GM23338 (cell line): ENCODE measurements around the gene ZNF155. TPM values are rescaled to one million over a fixed set of nuclear protein-coding genes. Genes with fewer than 3 reads are reported as not detected.

Source experiments
- ATAC-seq: fragments of 200-7000 bp; cut with Tn5 transposase; 3 replicates; pipeline ENCODE4 v1.9.1; 2020
- DNase-seq: peaks from one replicate; pipeline ENCODE4 v3.0.0-alpha.2; 2015; ENCODE audit warnings: low spot score
- H2AFZ ChIP-seq: fragments of 200-600 bp; sonication (generic); 2 replicates; pipeline ENCODE4 v1.8.0; 2016; ENCODE audit warnings: antibody characterized with exemption, mild to moderate bottlenecking, moderate library complexity
- H3F3A ChIP-seq: fragments of 200-600 bp; sonication (generic); replicated peaks from 2 replicates; pipeline ENCODE4 v1.8.0; 2017; ENCODE audit warnings: antibody characterized with exemption, mixed run types, low read depth
- H3K27ac ChIP-seq: fragments of 200-600 bp; sonication (generic); 2 replicates; pipeline ENCODE4 v1.6.1; 2016; ENCODE audit warnings: low read depth
- H3K27me3 ChIP-seq: fragments of 200-600 bp; sonication (generic); 2 replicates; pipeline ENCODE4 v1.8.0; 2016; ENCODE audit warnings: mild to moderate bottlenecking, mixed run types, moderate library complexity; ENCODE audit not compliant: insufficient read depth
- H3K36me3 ChIP-seq: fragments of 200-600 bp; sonication (generic); 2 replicates; pipeline ENCODE4 v1.8.0; 2016; ENCODE audit warnings: mild to moderate bottlenecking; ENCODE audit not compliant: insufficient read depth
- H3K4me1 ChIP-seq: fragments of 200-600 bp; sonication (generic); 2 replicates; pipeline ENCODE4 v1.8.0; 2016; ENCODE audit warnings: mild to moderate bottlenecking, moderate library complexity; ENCODE audit not compliant: insufficient read depth
- H3K4me2 ChIP-seq: fragments of 200-600 bp; sonication (generic); 2 replicates; pipeline ENCODE4 v1.7.1; 2017; ENCODE audit warnings: mixed run types
- H3K4me3 ChIP-seq: fragments of 200-600 bp; sonication (generic); 2 replicates; pipeline ENCODE4 v1.6.1; 2016; ENCODE audit warnings: mixed run types
- H3K79me2 ChIP-seq: fragments of 200-600 bp; sonication (generic); replicated peaks from 2 replicates; pipeline ENCODE4 v1.8.0; 2017; ENCODE audit warnings: mild to moderate bottlenecking; ENCODE audit not compliant: insufficient read depth
- H3K9me2 ChIP-seq: fragments of 200-600 bp; sonication (generic); 2 replicates; pipeline ENCODE4 v1.8.0; 2017; ENCODE audit not compliant: insufficient read depth
- H4K20me1 ChIP-seq: fragments of 200-600 bp; sonication (generic); replicated peaks from 2 replicates; pipeline ENCODE4 v1.8.0; 2017; ENCODE audit warnings: mild to moderate bottlenecking; ENCODE audit not compliant: insufficient read depth
- H3K27ac Mint-ChIP-seq: 2 replicates; pipeline ENCODE4 v1.8.0; 2020; ENCODE audit warnings: inconsistent platforms, mild to moderate bottlenecking, moderate library complexity, mixed read lengths
- H3K27me3 Mint-ChIP-seq: 3 replicates; pipeline ENCODE4 v1.8.0; 2022; ENCODE audit warnings: low read depth, mild to moderate bottlenecking, moderate library complexity, mixed read lengths, inconsistent platforms; ENCODE audit not compliant: insufficient read depth, poor library complexity
- H3K36me3 Mint-ChIP-seq: 3 replicates; pipeline ENCODE4 v1.8.0; 2021; ENCODE audit warnings: low read depth, mild to moderate bottlenecking, inconsistent platforms, moderate library complexity, mixed read lengths
- H3K4me1 Mint-ChIP-seq: 3 replicates; pipeline ENCODE4 v1.8.0; 2020; ENCODE audit warnings: mild to moderate bottlenecking, inconsistent platforms, mixed read lengths
- H3K4me3 Mint-ChIP-seq: 3 replicates; pipeline ENCODE4 v1.8.0; 2021; ENCODE audit warnings: moderate library complexity, mild to moderate bottlenecking, inconsistent platforms, mixed read lengths
- H3K9me3 Mint-ChIP-seq: 3 replicates; pipeline ENCODE4 v1.8.0; 2020; ENCODE audit warnings: moderate library complexity, mild to moderate bottlenecking, inconsistent platforms, mixed read lengths
- CREB1 ChIP-seq: fragments of 250-450 bp; sonication (Bioruptor Pico); IDR thresholded peaks from 2 replicates; pipeline ENCODE4 v1.5.0; 2020; ENCODE audit warnings: low read depth, mild to moderate bottlenecking, moderate library complexity
- ETS1 ChIP-seq: IDR thresholded peaks from 2 replicates; pipeline ENCODE4 v1.6.1; 2016; ENCODE audit warnings: antibody characterized with exemption
- EZH2 ChIP-seq: fragments of 200-600 bp; sonication (generic); IDR thresholded peaks from one replicate; pipeline ENCODE4 v1.8.0; 2017; ENCODE audit warnings: antibody characterized with exemption, mild to moderate bottlenecking, low read depth; ENCODE audit not compliant: unreplicated experiment
- EZH2phosphoT487 ChIP-seq: fragments of 200-600 bp; sonication (generic); IDR thresholded peaks from one replicate; pipeline ENCODE4 v1.8.1; 2018; ENCODE audit warnings: antibody characterized with exemption; ENCODE audit not compliant: unreplicated experiment
- JUNB ChIP-seq: IDR thresholded peaks from one replicate; pipeline ENCODE4 v1.6.1; 2016; ENCODE audit warnings: antibody characterized with exemption; ENCODE audit not compliant: unreplicated experiment
- NANOG ChIP-seq: IDR thresholded peaks from 2 replicates; pipeline ENCODE4 v1.6.1; 2016; ENCODE audit warnings: antibody characterized with exemption, borderline replicate concordance
- POLR2AphosphoS5 ChIP-seq: IDR thresholded peaks from 2 replicates; pipeline ENCODE4 v1.6.1; 2016; ENCODE audit warnings: antibody characterized with exemption, low read depth
- ZNF331 ChIP-seq: fragments of 250-450 bp; sonication (Bioruptor Pico); IDR thresholded peaks from 2 replicates; pipeline ENCODE4 v1.5.0; 2020; ENCODE audit warnings: low read depth, mild to moderate bottlenecking, moderate library complexity
- polyA plus RNA-seq: library from polyadenylated mRNA; unstranded; fragments of >200 nt; fragmentation: Nextera tagmentation; extraction: Ambion mirVana; gene quantifications from 2 replicates; pipeline ENCODE4 v1.2.1, GENCODE V29; 2016
- total RNA-seq: library from RNA; depleted of rRNA; stranded (reverse); fragments of >200 nt; shearing (Covaris generic); gene quantifications from 2 replicates; pipeline ENCODE4 v1.2.3, GENCODE V29; 2014
- TF ChIP-seq, protein P1 (sequence below): fragments of 250-450 bp; sonication (Bioruptor Pico); IDR thresholded peaks from 2 replicates; pipeline ENCODE4 v1.5.0; 2020; ENCODE audit warnings: mild to moderate bottlenecking, moderate library complexity
- TF ChIP-seq, protein P2 (sequence below): IDR thresholded peaks from one replicate; pipeline ENCODE4 v1.6.1; 2018; ENCODE audit warnings: antibody characterized with exemption; ENCODE audit not compliant: unreplicated experiment

Gene ZNF155
- total and polyA plus RNA-seq, 2 experiments from 2014 or later: 3.8 to 6.0 TPM

DNA sequence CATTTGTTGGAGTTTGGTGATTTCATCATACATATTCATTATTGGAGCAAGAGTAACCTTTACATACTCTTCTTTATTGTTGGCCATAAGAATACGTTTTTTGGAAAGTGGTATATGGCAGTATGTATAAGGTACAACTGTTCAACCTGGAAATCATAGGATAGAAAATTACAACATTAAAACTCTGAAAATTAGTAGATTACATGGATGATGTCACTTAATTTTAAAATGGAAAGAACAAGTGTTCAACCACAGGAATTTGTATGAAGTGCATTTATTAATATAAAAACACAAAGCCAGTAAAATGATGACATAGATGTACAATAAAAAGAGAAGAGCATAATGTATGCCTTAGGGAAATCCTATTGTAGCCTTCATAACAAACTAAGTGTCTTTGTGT, 7.3 kb upstream of the ZNF155 start (continued):
- TF ChIP-seq, protein P1, sequence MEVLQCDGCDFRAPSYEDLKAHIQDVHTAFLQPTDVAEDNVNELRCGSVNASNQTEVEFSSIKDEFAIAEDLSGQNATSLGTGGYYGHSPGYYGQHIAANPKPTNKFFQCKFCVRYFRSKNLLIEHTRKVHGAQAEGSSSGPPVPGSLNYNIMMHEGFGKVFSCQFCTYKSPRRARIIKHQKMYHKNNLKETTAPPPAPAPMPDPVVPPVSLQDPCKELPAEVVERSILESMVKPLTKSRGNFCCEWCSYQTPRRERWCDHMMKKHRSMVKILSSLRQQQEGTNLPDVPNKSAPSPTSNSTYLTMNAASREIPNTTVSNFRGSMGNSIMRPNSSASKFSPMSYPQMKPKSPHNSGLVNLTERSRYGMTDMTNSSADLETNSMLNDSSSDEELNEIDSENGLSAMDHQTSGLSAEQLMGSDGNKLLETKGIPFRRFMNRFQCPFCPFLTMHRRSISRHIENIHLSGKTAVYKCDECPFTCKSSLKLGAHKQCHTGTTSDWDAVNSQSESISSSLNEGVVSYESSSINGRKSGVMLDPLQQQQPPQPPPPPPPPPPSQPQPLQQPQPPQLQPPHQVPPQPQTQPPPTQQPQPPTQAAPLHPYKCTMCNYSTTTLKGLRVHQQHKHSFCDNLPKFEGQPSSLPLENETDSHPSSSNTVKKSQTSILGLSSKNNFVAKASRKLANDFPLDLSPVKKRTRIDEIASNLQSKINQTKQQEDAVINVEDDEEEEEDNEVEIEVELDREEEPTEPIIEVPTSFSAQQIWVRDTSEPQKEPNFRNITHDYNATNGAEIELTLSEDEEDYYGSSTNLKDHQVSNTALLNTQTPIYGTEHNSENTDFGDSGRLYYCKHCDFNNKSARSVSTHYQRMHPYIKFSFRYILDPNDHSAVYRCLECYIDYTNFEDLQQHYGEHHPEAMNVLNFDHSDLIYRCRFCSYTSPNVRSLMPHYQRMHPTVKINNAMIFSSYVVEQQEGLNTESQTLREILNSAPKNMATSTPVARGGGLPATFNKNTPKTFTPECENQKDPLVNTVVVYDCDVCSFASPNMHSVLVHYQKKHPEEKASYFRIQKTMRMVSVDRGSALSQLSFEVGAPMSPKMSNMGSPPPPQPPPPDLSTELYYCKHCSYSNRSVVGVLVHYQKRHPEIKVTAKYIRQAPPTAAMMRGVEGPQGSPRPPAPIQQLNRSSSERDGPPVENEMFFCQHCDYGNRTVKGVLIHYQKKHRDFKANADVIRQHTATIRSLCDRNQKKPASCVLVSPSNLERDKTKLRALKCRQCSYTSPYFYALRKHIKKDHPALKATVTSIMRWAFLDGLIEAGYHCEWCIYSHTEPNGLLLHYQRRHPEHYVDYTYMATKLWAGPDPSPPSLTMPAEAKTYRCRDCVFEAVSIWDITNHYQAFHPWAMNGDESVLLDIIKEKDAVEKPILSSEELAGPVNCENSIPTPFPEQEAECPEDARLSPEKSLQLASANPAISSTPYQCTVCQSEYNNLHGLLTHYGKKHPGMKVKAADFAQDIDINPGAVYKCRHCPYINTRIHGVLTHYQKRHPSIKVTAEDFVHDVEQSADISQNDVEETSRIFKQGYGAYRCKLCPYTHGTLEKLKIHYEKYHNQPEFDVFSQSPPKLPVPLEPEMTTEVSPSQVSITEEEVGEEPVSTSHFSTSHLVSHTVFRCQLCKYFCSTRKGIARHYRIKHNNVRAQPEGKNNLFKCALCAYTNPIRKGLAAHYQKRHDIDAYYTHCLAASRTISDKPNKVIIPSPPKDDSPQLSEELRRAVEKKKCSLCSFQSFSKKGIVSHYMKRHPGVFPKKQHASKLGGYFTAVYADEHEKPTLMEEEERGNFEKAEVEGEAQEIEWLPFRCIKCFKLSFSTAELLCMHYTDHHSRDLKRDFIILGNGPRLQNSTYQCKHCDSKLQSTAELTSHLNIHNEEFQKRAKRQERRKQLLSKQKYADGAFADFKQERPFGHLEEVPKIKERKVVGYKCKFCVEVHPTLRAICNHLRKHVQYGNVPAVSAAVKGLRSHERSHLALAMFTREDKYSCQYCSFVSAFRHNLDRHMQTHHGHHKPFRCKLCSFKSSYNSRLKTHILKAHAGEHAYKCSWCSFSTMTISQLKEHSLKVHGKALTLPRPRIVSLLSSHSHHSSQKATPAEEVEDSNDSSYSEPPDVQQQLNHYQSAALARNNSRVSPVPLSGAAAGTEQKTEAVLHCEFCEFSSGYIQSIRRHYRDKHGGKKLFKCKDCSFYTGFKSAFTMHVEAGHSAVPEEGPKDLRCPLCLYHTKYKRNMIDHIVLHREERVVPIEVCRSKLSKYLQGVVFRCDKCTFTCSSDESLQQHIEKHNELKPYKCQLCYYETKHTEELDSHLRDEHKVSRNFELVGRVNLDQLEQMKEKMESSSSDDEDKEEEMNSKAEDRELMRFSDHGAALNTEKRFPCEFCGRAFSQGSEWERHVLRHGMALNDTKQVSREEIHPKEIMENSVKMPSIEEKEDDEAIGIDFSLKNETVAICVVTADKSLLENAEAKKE (CRISPR knock-in tag): no peak
- TF ChIP-seq NANOG: no peak

GRCh38 chr19:43983544-43983911, 460 bp upstream of the ZNF155 start:
- DNase-seq: no peak
- Histone ChIP-seq H4K20me1 (no peaks in the 10 kb centered on the region), H3K4me2 (no peak overlapping the region), H3K79me2 (peaks cover 8% of the 10 kb centered on the region; the same call in 1 of the 2 replicates), H3K9me2 (peaks cover 3% of the 10 kb centered on the region; the same call in 1 of the 2 replicates), H2AFZ (no peak overlapping the region), H3F3A (no peaks in the 10 kb centered on the region), H3K4me3 (peak overlapping the region; percentile 64; the same call in 1 of the 2 replicates), H3K36me3 (no peaks in the 10 kb centered on the region), H3K27me3 (no peaks in the 10 kb centered on the region), H3K4me1 (no peaks in the 10 kb centered on the region), H3K27ac (no peak overlapping the region)
- peak overlapping the region; percentile 98; the same call in 2 of the 3 replicates for H3K4me3 Mint-ChIP-seq
- peaks cover under 1% of the 10 kb centered on the region; the same call in 2 of the 3 replicates for H3K36me3 Mint-ChIP-seq
- no peak for ATAC-seq
- H3K4me1 Mint-ChIP-seq: no peaks in the 10 kb centered on the region
- peaks cover 15% of the 10 kb centered on the region for H3K9me3 Mint-ChIP-seq
- peaks cover 3% of the 10 kb centered on the region for H3K27me3 Mint-ChIP-seq
- no peak overlapping the region for H3K27ac Mint-ChIP-seq
- no peak for TF ChIP-seq ETS1
- no peak for TF ChIP-seq ZNF331 (CRISPR knock-in tag)
- no peak for TF ChIP-seq JUNB
- no peak for TF ChIP-seq EZH2
- TF ChIP-seq EZH2phosphoT487: no peak
- TF ChIP-seq, protein P2, sequence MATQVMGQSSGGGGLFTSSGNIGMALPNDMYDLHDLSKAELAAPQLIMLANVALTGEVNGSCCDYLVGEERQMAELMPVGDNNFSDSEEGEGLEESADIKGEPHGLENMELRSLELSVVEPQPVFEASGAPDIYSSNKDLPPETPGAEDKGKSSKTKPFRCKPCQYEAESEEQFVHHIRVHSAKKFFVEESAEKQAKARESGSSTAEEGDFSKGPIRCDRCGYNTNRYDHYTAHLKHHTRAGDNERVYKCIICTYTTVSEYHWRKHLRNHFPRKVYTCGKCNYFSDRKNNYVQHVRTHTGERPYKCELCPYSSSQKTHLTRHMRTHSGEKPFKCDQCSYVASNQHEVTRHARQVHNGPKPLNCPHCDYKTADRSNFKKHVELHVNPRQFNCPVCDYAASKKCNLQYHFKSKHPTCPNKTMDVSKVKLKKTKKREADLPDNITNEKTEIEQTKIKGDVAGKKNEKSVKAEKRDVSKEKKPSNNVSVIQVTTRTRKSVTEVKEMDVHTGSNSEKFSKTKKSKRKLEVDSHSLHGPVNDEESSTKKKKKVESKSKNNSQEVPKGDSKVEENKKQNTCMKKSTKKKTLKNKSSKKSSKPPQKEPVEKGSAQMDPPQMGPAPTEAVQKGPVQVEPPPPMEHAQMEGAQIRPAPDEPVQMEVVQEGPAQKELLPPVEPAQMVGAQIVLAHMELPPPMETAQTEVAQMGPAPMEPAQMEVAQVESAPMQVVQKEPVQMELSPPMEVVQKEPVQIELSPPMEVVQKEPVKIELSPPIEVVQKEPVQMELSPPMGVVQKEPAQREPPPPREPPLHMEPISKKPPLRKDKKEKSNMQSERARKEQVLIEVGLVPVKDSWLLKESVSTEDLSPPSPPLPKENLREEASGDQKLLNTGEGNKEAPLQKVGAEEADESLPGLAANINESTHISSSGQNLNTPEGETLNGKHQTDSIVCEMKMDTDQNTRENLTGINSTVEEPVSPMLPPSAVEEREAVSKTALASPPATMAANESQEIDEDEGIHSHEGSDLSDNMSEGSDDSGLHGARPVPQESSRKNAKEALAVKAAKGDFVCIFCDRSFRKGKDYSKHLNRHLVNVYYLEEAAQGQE: no peak
- TF ChIP-seq CREB1 (CRISPR knock-in tag): no peak
- no peak for TF ChIP-seq POLR2AphosphoS5
